HEK293T (cell line): ENCODE results near the gene SLC9C1.

Experiments
- ARNT ChIP-seq: fragments of 450-650 bp; IDR thresholded peaks from 2 replicates; pipeline ENCODE4 v1.6.1; 2017; ENCODE audit warnings: mild to moderate bottlenecking
- BHLHE40 ChIP-seq: fragments of 450-650 bp; IDR thresholded peaks from 2 replicates; pipeline ENCODE4 v1.6.1; 2016; ENCODE audit warnings: mild to moderate bottlenecking, moderate library complexity, borderline replicate concordance
- FOXM1 ChIP-seq: fragments of 450-650 bp; IDR thresholded peaks from 2 replicates; pipeline ENCODE4 v1.6.1; 2017; ENCODE audit warnings: mild to moderate bottlenecking, borderline replicate concordance
- HDGF ChIP-seq: fragments of 450-650 bp; IDR thresholded peaks from 2 replicates; pipeline ENCODE4 v1.6.1; 2017; ENCODE audit warnings: antibody characterized with exemption, borderline replicate concordance
- LEF1 ChIP-seq: fragments of 450-650 bp; IDR thresholded peaks from 2 replicates; pipeline ENCODE4 v1.6.1; 2017; ENCODE audit warnings: mild to moderate bottlenecking, borderline replicate concordance
- PKNOX1 ChIP-seq: fragments of 450-650 bp; IDR thresholded peaks from 2 replicates; pipeline ENCODE4 v1.6.1; 2016
- SP1 ChIP-seq: fragments of 450-650 bp; IDR thresholded peaks from 2 replicates; pipeline ENCODE4 v1.6.1; 2017
- TARDBP ChIP-seq: fragments of 450-650 bp; IDR thresholded peaks from 2 replicates; pipeline ENCODE4 v1.6.1; 2016

GRCh38 chr3:112109322-112109721 lies 184.7 kb downstream of the SLC9C1 start:
- TF ChIP-seq BHLHE40 (no peak), SP1 (no peak), ARNT (no peak), PKNOX1 (no peak), TARDBP (no peak), LEF1 (no peak), FOXM1 (no peak), HDGF (no peak)
